ENCODE measurements around the gene TMEM181.
A peak's percentile ranks its signal among the peaks of the same experiment; 100 is the strongest.
"Not testable (repeated sequence)": the region's sequence is repeated elsewhere in the genome, so short reads cannot be mapped to it uniquely, and the experiment has no call there.

TMEM181 gene

DNA sequence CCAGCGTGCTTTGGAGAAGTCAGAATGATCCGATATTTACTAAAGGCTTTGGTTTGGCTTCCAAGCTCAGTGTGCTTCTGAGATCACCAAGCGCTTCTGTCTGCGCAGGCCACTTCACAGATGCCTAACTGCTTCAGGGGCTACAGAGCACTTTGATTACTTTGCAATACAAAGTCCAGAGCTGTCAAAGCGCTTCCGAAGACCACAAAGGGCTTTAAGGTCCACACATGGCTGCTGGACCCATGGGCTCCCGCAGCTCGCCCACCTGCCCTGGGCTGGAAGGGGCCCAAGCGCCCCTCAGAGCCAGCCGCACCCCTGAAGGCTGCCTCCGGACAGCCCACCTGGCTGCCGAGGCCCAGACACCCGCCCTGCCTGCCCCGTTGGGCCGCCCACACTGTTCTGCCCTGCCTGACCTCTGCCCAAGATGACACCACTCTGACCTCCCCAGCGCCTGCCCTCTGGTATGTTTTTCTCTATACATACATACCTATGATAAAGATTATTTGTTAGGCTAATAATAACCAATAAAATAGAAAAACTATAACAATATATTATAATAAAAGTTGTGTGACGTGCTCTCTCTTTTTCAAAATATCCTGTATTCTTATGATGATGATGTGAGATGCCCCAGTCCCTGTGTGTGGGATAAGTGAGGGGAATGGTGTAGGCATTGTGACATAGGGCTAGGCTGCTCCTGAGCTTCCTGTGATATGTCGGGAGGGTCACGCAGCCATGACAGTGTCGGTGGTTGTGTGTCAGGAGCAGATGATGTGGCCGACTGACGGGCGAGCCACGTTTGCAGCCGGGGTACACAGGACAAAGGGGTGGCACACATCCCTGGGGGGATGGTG, 62.0 kb downstream of the TMEM181 start:
- DNase-seq (no peak), ATAC-seq (peak; percentile 14)

DNA sequence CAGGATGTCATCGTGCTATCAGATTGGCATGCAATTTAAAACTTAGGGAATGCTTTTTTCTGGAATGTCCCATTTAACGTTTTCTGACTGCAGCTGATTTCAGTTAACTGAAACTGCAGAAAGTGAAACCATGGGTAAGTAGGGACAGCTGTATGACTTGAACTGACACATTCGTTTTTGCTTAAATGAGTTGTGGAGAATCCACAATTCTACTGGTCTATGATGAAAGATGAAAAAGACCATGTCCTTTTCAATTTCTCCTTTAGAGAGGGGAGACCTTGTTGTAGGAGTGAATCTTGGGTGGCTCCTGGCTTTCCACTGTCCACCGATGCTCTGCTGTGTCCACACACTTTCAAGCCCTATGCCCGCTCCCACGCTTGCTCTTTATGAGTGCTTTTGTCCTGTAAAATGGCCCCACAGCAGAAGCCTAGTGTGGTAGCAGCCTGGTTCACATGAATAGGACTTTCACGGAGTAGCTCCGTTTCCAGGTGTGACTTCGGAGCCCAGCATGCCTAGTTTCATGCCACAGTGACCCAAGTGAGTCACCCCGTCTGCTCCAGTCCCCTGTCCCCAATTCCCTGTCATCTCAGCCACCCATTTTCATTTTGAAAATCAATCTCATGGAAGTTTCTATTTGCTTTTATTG, 62.8 kb downstream of the TMEM181 start:
- DNase-seq (no peak), ATAC-seq (no peak)

DNA sequence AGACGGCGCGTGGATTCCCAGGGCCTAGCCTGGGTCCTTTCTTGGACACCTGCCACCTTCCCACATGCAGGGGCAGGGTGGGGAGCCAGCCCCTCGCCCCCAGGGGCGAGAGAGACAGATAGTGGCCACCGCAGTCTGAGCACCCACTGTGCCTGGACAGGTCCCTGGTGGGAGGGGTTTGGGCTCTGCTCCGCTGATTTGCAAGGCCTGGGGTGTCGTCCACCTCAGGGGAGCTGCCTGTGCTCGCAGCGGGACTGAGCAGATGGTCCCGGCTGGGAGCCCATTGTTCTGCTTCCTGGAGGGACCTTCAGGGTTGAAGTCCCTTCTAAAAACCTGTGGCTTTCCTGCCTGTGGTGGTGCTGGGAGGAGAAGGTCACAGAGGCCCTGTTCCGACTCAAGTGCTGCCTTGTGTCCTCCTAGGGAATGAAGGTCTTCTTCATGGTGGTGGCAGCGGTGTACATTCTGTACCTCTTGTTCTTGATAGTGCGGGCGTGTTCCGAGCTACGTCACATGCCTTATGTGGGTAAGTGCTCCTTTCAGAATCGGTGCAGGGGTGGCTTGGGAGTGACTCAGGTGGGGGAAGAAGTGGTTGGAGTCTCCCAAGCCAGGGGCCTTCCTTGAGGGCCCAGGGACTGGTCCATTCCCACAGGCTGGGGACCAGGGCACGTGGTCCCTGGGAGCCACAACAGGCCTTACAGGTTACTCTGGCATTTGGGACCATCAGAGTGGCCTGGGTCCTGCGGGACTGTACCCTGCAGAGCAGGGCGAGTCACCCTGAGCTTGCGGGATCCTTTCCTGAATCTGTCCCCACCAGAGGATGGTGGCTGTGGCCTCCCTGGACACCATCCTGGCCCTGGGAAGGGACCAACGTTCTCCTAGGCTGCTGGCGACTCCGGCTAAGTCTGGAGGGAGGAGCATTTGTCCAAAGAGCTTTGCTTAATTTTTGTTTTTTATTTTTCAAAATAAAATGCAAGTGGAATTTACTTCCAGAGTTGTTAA, 65.1 kb downstream of the TMEM181 start:
- ATAC-seq (no peak), DNase-seq (no peak)

DNA sequence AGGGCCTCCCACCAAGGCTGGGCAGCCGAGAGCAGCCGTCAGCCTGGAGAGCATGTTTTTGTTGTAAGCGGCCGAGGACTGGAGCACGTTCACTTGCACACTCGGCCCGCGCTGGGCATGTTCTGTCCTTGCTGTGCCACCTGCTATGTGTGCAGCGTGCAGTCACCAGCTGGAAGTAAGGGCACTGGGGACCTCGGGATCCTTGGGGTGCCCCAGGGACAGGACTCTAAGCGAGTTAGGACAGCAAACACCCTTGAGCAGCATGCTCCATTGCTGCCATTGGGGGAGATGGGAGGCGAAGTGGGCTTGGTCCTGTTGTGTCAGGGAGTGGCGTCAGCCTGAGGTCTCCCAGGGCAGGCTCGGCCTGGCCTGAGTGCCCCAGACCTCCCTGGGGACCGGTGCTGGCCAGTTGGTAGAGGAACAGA, 66.0 kb downstream of the TMEM181 start:
- ATAC-seq (no peak), DNase-seq (no peak)

DNA sequence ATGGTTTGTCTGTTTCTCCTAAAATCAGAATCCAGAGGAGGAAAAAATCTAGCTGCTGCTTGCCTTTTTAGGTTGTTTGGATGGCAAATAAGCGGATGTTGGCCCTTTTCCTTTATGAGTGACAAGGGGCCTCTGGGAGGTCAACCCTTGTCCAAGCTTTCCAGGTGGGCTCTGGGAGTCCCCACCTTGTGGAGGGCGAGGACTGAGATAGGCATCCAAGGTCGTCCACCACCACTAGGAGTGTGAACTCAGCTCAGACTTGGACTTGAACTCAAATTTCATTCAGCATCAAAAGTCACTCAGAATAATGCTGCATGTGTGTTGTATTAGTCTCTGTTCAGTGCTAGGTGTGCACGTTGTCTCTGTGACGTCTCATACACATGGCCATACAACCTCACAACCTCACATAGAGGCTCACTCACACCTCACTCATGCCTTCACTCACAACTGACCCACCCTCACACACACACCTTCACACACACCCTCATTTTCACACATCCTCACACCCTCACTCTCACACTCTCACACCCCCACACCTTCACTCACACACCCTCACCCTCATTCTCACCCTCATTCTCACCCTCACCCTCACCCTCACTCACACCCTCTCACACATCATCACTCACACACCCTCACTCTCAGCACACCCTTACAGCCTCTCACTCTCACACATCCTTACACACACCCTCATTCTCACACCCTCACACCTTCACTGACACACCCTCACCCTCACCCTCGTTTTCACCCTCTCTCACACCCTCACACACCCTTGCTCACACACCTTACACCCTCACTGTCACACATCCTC, 66.7 kb downstream of the TMEM181 start:
- ATAC-seq (no peak), DNase-seq (no peak)

DNA sequence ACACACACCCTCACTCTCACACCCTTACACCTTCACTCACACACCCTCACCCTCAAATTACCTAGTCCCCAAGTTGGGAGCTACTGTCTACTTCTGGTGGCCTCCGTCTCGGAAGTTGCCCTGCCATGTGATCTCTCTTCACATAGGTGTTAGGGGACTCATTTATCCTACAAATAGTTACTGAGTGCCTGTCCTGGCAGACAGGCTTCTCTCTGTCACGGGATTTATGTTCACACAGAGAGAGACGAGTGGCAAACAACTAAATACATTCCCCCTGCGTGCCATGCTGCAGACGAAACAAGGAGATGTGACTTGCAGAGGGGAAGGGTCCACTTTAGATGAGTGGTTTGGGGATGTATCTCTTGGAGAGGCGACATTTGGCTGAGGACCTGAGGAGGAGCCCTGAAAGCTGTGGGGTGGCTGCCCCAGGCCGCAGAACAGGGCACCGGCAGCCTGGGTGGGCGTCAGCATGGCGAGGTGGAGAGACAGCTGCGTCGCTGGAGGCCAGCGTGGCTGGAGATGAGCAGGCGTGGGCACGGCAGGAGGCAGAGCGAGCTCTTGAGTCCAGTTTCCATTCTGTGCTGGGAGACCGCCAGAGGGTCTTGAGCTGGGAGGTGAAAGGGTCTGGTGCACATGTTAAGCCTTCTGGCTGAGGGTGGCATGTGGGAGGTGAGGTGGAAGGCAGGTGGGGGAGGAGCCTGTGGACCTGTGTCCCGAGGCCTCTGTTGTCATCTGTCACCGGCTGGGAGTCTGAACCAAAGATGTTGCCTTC, 67.5 kb downstream of the TMEM181 start:
- ATAC-seq (no peak), DNase-seq (no peak)

DNA sequence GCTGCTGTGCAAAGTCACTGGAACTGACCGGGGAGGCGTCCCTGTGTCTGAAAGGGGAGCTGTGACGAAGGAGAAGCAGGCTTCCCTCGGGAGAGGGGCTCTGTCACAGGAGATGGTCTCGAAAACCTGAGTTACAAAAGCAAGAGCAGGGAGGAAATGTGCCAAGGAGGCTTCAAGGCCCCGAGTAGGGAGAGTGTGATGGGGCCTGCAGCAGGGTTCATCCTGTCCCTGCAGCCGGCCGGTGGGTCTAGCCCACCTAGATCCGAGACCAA, 68.0 kb downstream of the TMEM181 start:
- ATAC-seq (no peak), DNase-seq (no peak)

DNA sequence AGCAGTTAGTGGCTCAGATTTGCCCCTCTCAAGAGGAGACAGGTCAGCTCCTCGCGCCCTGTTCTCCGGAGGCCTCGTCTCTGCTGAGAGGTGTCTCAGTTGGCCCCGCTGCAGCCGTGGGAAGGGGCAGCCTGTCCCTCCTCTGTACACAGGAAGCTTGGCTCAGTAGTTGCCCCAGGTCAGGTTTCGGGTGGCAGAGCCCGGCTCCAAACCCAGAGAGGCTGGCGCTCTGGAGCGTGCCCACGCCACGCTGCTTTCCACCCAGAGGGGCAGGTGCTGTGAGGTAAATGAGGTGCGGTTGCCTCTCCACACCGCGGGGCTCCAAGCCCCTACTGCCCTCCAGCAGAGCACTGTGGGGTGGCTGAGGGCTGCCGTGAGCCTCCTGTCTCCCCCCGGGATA, 68.7 kb downstream of the TMEM181 start:
- DNase-seq (no peak), ATAC-seq (no peak)

DNA sequence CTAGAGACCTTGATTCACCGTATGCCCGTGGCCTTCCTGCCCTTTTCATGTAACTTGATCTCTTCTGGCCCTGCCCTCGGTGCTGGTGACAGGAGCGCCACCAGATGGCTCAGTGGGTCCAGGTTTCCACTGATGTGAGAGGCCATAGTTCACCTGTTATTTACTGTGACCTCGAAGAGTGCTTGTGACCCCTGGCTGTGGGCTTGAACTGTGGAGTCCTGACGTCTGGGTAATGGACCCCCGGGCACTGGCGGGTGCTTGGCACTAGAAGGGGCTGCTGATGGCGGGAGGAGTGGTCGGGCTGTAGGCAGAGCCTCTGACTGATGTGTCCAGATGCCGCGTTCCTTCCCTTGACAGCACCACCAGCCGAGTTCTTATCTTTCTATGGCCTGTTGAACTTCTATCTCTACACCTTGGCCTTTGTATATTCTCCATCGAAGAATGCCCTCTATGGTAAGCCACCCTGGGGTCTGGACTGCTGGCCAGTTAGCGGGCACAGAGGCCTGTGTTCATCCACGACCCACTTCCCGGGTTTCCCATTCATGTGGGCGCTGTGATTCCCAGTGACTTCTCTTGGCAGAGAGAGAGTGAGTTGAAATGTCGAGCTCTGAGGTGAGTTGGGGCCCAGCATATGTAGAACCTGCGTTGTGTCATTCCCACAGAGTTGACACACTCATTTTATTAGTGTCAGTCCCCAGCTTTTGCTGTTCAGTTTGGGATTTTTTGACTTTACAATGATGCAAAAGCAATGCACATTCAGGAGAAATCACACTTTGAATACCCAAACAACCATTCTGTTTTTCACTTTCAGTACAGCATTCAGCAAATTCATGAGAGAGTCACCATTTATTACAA, 69.7 kb downstream of the TMEM181 start:
- DNase-seq (no peak), ATAC-seq (no peak)

DNA sequence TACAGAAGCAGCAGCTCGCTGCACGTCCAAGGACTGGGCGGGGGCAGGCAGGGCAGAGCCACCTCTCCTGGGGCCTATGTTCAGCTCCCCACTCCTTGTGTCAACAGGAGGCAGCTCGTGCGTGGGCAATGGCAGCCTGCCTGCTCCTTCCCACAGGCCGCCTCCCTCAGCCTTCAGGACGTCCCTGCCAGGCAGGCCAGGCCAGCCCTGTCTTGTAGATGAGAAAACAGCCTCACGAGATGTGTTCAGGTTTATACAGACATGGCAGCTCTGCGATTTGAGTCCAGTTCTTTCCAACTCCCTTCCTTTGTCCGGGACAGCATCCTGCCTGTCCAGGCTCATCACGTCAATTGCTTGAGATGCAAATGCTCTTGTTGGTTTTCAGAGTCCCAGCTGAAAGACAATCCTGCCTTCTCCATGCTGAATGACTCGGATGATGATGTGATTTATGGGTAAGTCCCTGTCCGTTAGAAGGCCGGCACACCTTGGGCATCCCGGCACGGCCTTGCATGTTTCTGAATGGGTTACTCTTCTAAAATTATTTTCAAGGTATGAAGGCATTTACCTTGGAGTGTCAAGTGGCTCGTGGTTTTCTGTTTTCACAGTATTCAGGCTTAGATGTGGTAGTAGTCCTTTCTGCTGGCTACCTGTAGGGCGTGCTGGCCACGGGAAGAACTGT, 71.2 kb downstream of the TMEM181 start:
- ATAC-seq (no peak), DNase-seq (no peak)

DNA sequence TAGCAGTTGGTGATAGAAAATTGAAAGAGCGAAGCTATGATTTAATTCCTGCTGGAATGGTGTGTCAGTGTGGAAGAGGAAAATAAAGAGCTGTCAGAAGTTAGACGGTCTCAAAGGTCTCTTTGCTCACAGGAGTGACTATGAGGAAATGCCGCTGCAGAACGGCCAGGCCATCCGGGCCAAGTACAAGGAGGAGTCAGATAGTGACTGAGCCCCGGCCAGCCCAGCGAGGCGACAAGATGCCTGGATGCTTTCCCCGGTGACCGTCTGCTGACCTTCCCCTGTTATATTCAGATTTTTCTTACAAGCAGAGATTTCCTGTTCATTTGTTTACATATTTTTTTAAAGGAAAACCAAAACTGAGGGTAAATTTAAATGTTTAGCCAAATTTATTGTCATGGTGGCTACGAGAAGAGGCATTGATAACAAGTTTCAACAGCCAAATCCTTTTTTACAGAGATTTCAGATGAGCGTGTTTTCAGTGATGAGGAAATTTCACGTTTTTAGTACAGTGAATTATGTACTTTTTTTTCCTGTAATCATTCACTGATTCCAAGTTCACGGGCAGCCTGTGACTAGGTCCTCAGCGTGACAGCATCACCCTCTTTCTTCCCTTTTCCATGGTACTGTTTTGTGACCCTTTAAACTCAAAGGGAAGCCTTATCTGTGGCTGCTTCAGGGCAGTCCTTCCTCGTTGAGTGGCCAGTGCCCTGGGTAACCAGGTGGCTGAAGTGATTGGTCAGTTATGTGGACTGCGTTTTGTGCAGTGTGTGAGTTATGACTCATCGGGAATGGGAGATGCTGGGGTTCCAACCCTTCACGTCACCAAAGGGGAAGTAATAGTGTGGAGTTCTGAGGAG, 72.0 kb downstream of the TMEM181 start:
- DNase-seq (no peak), ATAC-seq (no peak)

DNA sequence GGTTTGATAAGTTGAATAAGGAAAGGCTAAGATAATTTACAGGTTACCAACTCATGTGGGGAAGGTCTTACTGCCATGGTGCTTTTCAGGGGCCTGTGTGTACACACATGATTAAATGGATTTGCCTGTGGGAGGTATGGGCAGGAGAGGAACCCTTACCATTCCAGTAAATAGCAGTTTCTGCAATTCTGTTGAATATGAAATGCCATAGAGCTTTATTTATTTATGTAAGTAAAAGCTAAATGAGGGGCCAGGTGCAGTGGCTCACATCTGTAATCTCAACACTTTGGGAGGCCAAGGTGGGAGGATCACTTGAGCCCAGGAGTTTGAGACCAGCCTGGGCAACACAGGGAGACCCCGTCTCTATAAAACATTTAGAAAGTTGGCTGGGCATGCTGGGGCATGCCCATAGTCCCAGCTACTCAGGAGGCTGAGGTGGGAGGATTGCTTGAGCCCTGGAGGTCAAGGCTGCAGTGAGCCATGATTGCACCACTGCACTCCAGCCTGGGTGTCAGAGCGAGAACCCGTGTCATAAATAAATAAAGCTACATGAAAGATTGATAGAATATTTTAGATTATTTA, 72.7 kb downstream of the TMEM181 start:
- ATAC-seq, DNase-seq: not testable (repeated sequence)

DNA sequence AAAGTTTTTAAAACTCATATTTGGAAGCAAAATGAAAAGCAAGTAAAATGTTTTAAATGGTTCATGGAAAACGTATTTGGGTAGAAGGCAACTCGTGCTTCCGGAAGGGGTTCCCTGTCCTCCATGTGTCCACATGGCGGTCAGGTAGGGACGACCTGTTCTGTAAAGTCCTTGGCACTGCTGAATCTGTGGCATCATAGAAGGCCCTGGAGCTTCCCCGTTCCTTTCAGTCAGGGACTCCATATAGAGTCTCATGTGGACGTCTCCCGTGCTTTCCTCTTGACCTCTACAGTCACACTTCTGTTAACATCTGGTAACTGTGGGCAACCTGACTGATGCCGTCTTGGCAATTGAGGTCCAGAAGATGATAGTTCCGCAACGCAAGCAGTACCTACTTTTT, 73.2 kb downstream of the TMEM181 start:
- DNase-seq (no peak), ATAC-seq (no peak)

DNA sequence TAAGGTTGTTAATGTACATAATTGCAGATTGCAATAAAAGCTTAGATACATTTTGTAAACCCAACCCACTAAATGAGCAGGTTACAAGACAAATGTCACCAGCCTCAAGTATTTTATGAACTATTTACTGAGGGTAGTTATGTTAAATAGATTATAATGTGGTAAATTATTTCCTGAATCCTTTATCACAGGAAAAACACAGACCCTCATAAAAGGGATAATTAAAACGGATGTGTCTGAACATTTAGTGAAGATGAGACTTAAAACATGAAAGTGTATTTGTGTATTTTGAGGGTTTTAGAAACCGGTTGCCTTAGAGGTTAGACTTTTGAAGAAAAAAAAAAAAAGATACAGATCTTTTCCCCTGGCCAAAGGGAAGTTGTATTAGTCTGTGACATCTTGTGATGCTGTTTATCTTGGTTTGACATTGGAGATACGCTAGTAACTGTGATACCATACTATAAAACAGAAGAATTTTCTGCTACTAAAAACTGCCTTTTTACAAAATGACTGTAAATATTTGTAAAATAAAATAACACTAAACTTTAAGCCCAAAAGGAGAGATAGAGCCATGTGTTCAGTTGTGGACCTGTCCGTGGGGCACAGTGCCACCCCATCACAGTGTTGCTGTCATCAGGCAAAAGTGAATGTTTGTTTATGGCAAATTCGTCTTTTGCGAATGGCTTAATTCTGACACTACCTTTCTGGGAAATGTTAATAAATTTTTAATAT, 75.0 kb downstream of the TMEM181 start:
- ATAC-seq (no peak), DNase-seq (no peak)

DNA sequence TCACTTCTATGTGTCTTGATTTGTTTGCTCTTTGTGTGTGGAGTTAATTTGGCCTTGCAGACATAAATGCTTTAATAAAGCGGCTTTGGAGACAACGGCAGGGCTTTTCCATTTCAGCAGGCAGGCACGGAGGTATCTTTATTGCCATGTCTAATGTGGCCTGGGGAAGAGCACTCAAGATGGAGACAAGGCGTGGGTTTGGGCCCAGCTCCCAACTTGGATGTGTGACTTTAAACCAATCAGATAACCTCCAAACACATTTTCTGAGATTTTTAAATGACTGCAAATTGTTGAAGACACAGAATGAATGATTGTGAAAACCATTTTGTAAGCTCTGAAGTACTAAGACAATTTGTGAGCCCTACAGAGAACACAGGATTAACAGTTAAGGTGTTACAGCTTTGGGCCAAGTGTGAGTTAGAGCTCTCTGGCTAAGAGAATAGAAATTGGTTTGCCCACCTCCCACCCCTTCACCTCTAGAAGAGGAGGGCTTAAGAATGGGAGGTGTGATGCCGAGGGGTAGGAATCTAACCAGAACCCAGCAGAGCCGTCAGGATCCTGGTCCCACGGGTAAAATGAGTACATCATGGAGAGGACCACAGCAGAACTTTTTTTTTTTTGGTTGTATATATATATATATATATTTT, 75.7 kb downstream of the TMEM181 start:
- DNase-seq (no peak), ATAC-seq (no peak)

DNA sequence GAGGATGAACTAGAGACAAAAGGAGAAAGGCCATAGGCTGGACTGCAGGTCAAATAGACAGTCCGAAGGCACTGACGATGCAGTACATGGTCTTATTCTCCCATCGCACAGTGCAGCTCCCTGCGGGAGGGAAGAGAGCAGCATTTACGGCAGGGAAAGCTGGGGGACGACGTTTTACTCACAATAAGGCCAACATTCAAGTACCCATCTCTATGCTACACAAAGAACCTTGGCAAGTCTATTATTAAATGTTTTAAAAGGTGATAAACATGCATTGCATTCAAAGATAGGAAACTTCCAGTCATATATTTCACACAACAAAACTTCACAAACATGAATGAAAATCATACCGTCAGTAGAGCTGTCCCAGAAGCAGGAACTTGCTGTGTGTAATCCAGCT, 76.9 kb downstream of the TMEM181 start:
- DNase-seq, result no peak
- no peak for ATAC-seq

DNA sequence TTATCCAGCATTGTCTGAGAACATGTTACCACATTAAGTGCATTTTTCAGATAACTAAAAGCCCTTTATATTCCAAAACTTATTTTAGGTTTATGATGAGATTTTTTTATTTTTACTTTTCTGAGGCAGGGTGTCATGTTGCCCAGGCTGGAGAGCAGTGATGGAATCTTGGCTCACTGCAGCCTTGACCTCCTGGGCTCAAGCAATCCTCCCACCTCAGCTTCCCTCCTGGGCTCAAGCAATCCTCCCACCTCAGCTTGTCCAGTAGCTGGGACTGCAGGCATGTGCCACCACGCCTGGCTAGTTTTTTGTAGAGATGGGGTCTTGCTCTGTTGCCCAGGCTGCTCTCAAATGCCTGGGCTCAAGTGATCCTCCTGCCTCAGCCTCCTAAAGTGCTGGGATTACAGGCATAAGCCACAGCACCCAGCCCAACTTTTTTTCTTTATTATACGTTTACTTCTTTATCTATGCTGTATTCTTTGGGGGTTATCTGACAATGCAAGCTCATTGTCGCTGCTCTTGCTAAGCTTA, 78.5 kb downstream of the TMEM181 start:
- no peak for ATAC-seq
- DNase-seq, result no peak
